Right atrium auricular region (tissue), 2 donors: ENCODE measurements around the gene HTRA1. TPM values are rescaled to one million over a fixed set of nuclear protein-coding genes. Genes with fewer than 3 reads are reported as not detected.

Experiments used
- DNase-seq: peaks from one replicate; pipeline ENCODE4 v3.0.0-alpha.2; 2019; ENCODE audit warnings: low spot score
- H3K27ac ChIP-seq, 2 donors: fragments of 200-600 bp; sonication (generic); 1 replicate in 1 of 2; 2 replicates in 1 of 2; pipeline ENCODE4 v1.5.1; 2016 to 2019
- H3K27me3 ChIP-seq, 2 donors: fragments of 200-600 bp; sonication (generic); one replicate each; pipeline versions ENCODE4 v1.5.1 to v1.6.0; 2017 to 2019
- H3K36me3 ChIP-seq: fragments of 200-600 bp; sonication (generic); one replicate; pipeline ENCODE4 v1.5.1; 2016
- H3K4me1 ChIP-seq, 2 donors: fragments of 200-600 bp; sonication (generic); one replicate each; pipeline versions ENCODE4 v1.5.1 to v1.6.0; 2017 to 2019
- H3K4me3 ChIP-seq, 2 donors: fragments of 200-600 bp; sonication (generic); 1 replicate in 1 of 2; 2 replicates in 1 of 2; pipeline ENCODE4 v1.5.1; 2017 to 2019; ENCODE audit warnings: mild to moderate bottlenecking in 1 of 2, moderate library complexity in 1 of 2
- H3K9me3 ChIP-seq, 2 donors: fragments of 200-600 bp; sonication (generic); one replicate each; pipeline ENCODE4 v1.5.1; 2019
- total RNA-seq, 2 donors: library from RNA; depleted of rRNA; stranded (reverse); fragments of >200 nt; gene quantifications; one replicate each; pipeline ENCODE4 v1.1.0, GENCODE V29; 2016
- TF ChIP-seq, protein P1 (sequence below), 2 donors: fragments of 200-600 bp; sonication (generic); IDR thresholded peaks; one replicate each; pipeline ENCODE4 v1.5.1; 2019; ENCODE audit warnings: antibody characterized with exemption in 2 of 2

HTRA1 gene
- total RNA-seq, 2 donors from 2014 or later: 76.3 to 78.3 TPM

- Histone ChIP-seq H3K9me3 (no peaks in the 10 kb centered on the region), H3K27ac (peak overlapping the region; percentile 57 to 60), H3K4me3 (peak overlapping the region in 1 of 2 donors; percentile 10), H3K4me1 (peaks cover 0 to 43% of the 10 kb centered on the region in 2 donors), H3K36me3 (no peaks in the 10 kb centered on the region), H3K27me3 (no peaks in the 10 kb centered on the region)
- TF ChIP-seq, protein P1, sequence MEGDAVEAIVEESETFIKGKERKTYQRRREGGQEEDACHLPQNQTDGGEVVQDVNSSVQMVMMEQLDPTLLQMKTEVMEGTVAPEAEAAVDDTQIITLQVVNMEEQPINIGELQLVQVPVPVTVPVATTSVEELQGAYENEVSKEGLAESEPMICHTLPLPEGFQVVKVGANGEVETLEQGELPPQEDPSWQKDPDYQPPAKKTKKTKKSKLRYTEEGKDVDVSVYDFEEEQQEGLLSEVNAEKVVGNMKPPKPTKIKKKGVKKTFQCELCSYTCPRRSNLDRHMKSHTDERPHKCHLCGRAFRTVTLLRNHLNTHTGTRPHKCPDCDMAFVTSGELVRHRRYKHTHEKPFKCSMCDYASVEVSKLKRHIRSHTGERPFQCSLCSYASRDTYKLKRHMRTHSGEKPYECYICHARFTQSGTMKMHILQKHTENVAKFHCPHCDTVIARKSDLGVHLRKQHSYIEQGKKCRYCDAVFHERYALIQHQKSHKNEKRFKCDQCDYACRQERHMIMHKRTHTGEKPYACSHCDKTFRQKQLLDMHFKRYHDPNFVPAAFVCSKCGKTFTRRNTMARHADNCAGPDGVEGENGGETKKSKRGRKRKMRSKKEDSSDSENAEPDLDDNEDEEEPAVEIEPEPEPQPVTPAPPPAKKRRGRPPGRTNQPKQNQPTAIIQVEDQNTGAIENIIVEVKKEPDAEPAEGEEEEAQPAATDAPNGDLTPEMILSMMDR (IDR thresholded peaks at IDR 0.05): no peak
- DNase-seq: peak; percentile 82
Measured at GRCh38 chr10:122475100-122475499, 13.7 kb downstream of the HTRA1 start.

GRCh38 chr10:122475591-122476332, 14.4 kb downstream of the HTRA1 start:
- Histone ChIP-seq H3K4me1 (peaks cover 0 to 39% of the 10 kb centered on the region in 2 donors), H3K27ac (peak overlapping the region; percentile 57 to 60), H3K9me3 (no peaks in the 10 kb centered on the region), H3K4me3 (peak overlapping the region in 1 of 2 donors; percentile 10), H3K36me3 (no peaks in the 10 kb centered on the region), H3K27me3 (no peaks in the 10 kb centered on the region)
- no peak for DNase-seq
- TF ChIP-seq, protein P1 (IDR thresholded peaks at IDR 0.05): no peak

- Histone ChIP-seq H3K4me3 (no peak overlapping the region), H3K4me1 (peaks cover 0 to 34% of the 10 kb centered on the region in 2 donors), H3K9me3 (no peaks in the 10 kb centered on the region), H3K27me3 (no peaks in the 10 kb centered on the region), H3K36me3 (no peaks in the 10 kb centered on the region), H3K27ac (no peak overlapping the region)
- no peak for DNase-seq
- TF ChIP-seq, protein P1 (IDR thresholded peaks at IDR 0.05): no peak
Measured at GRCh38 chr10:122476333-122476695, 15.0 kb downstream of the HTRA1 start.

DNA sequence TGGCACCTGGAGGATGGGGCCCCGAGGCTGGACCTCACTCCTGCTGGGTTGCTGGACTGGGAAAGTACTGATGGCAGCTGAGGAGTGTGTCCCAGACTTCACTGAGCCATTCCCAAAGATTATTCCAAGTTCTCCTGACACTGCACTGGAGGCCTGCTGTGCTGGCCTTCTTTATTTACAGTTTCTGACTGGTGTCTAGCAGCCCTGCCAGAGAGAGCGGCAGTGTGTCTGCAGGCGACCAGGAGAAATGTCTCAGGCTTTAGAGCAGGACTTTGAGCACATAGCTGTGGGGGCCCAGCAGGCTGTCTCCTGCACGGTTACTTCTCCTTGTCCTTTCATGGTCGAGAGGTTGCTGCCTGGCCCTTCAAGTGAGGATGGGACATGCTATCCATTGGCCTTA, 16.1 kb downstream of the HTRA1 start:
- no peak overlapping the region for H3K4me3 ChIP-seq
- no peak overlapping the region for H3K27ac ChIP-seq
- DNase-seq: no peak
- H3K36me3 ChIP-seq: no peaks in the 10 kb centered on the region
- TF ChIP-seq, protein P1 (IDR thresholded peaks at IDR 0.05): no peak
- no peaks in the 10 kb centered on the region for H3K9me3 ChIP-seq
- H3K27me3 ChIP-seq: no peaks in the 10 kb centered on the region
- peaks cover 0 to 30% of the 10 kb centered on the region in 2 donors for H3K4me1 ChIP-seq

- no peak for DNase-seq
- TF ChIP-seq, protein P1 (IDR thresholded peaks at IDR 0.05): no peak
Measured at GRCh38 chr10:122478971-122479370, 17.6 kb downstream of the HTRA1 start.

More at GRCh38 chr10:122478971-122479370, 17.6 kb downstream of the HTRA1 start:
- Histone ChIP-seq H3K27me3 (no peaks in the 10 kb centered on the region), H3K4me3 (no peak overlapping the region), H3K9me3 (no peaks in the 10 kb centered on the region), H3K27ac (no peak overlapping the region), H3K36me3 (no peaks in the 10 kb centered on the region), H3K4me1 (peaks cover 0 to 24% of the 10 kb centered on the region in 2 donors)
